ENCODE measurements around the gene UGT3A1.

- TF ChIP-seq POLR2A (IDR thresholded peaks at IDR 0.05): no peak
- TF ChIP-seq CTCF (IDR thresholded peaks at IDR 0.05): no peak
Measured at GRCh38 chr5:35988529-35988928, 2.7 kb downstream of the UGT3A1 start.
